Kidney capillary endothelial cell (primary cell): ENCODE data around the gene MCOLN1.

Source experiments
- DNase-seq: peaks from one replicate; pipeline ENCODE4 v3.0.0-alpha.2; 2018; ENCODE audit warnings: low spot score

MCOLN1 gene

DNA sequence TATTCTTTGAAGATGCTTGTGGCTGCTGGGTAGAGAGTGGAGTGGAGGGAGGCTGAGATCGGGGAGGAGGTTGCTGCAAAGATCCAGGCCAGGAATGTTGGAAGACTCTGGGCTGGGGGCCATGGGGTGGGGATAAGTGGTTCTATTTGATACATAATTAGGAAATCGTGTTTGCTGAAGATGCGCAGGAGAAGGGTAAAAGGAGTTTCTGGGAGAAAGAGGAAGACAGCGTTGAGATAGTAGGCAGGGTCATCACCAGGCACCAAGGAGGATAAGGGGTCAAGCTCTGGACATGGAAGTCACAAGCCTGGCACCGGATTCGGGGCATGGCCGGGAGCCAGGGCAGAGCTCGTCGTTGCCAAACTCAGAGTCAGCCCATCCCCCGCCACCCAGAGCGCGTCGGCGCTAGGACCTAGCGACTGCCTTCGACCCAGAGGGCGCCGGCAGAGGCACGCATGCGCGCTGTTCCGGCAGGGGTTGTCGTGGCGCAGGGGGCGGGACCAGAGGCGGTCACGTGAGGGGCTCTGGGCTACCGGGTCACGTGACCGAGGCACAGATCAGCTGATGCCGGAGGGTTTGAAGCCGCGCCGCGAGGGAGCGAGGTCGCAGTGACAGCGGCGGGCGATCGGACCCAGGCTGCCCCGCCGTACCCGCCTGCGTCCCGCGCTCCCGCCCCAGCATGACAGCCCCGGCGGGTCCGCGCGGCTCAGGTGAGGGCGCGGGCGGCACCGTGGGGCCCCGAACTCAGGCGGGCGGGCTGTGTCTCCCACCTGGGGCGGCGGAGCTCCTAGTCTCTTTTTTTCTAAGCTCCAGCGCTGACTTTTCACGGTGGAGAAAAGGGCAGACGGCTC, at the start of gene MCOLN1:
MCOLN1 (plus strand) TSS at position 553 of the 851 bp plus-strand sequence; CDS start at position 680, 127 bp downstream.
- DNase-seq: peak; percentile 98

DNA sequence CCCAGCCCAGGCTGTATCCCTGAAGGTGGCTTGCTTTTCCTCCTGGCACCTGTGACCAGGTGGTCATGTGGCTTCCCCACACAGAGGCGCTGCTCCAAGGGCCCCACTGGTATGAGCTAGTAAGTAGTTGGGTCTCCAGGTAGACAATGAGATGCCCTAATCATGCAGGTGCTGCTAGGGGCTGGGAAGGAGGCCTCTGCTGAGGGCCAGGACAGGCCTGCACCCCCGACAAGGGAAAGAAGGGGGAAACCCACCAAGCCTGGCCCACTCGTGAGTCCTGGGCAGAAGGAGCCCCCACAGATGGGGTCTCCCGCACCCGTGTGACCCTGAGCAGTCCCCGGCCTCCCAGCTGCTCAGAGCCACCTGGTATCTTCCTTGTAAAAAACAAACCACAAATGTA, 46.8 kb upstream of the MCOLN1 start:
- no peak for DNase-seq

DNA sequence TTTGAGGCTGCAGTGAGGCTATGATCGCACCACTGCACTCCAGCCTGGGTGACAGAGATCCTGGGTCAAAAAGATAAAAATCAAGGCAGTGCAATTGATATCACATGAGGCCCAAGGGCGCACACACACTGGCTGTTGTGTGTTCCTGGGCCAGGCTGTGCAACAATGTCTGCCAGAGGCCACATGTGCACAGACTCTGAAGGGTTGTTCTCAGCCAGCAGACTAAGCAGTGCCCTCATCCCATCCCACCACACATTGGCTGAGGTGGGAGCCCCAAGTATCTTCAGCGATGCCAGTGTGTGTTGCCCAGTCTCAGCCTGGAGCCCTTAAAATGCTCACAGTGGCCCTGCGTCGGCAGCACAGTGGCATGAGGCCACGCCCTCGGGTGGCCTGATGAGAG, 46.2 kb upstream of the MCOLN1 start:
- DNase-seq: no peak

DNA sequence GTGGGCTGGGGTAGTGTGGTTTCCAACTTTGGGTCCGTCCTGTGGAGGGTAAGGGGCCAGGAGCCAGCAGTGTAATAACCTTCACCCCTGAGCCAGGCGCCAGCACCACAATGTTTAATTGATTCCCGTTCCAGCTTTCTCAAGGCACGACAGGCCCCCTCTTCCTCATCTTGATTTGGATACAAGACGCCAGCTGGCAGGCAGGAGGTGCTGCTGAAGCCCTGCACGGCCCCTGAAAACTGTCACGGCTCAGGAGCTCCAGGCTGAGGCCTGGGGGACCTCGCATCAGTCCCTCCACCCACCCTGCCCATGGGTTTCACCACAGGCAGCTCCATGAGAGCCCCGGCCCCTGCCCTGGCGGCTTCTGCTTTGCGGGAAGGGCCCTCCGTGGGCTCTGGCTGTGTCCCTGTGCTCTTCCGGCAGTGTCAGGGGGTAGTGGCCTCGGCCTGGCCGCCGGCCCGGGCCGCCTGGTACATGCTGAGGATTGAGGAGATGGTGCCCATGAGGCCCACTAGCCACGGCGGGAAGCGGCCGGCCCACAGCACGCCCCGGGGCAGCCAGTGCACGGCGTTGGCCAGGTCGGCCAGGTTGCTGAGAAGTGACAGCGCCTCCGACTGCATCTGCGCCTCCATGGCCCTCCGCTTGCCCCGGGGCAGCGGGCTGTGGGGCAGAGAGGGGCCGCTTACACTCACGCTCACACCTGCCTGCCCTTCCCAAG, 45.5 kb upstream of the MCOLN1 start:
- no peak for DNase-seq

DNA sequence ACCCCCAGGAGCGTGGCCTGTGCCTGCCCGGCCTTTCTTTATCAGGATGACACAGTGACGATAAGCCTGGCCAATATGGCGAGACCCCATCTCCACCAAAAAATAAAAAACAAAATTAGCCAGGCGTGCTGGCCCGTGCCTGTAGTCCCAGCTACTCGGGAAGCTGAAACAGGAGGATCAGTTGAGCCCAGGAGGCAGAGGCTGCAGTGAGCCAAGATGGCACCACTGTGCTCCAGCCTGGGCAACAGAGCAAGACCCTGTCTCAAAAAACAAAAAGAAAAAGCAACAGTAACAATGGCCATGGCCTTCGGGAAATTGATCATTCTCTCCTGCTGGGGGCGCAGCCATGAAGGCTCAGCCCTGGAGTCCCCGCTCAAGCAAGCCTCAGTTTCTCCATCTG, 44.7 kb upstream of the MCOLN1 start:
- no peak for DNase-seq

DNA sequence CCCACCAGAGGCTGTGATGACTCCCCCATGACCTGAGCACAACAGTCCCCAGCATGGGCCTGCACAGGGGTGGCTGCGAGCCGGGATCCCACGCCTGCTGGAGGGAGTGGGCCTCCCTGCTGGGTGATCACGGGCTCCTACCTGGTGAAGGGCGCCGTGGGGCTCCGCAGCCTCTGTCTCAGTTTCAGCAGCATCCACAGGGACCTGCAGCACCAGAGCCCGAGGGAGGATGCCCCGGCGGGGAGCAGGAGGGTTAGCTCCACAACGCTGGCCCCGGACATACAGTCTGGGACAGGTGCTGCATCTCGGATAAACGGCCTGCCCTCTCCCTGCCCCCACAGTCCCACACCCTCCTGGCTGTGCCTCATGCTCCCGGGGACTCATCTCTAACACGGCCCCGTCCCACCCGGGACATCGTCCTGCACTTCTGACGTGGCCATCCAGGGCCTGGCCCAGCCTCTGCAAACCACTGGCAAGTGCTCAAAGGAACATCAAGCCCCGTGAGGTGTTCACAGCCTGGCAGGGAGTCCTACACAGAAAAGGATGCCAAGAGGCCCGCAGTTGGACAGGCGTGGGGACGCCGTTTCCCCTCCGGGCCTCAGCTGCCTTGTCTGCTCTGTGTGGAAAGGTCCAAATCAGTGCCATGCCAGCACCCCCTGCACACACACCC, 44.1 kb upstream of the MCOLN1 start:
- DNase-seq: no peak

DNA sequence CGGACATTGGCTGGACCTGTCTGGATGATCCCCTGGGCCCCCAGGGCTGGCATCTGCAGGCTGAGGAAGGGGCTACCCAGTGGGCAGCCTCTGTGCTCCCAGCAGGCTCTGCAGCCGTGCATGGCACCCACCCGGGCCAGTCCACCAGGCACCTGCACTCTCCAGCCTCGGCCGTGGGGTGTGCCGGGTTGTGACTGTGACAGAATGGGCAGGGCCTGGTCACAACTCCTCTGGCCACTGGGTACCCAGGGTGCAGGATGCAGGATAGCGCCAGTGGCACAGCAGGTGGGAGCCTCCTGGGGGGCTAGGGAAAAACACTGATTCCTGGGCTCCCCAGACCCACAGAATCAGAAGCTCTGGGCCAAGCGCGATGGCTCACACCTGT, 43.6 kb upstream of the MCOLN1 start:
- DNase-seq: no peak

DNA sequence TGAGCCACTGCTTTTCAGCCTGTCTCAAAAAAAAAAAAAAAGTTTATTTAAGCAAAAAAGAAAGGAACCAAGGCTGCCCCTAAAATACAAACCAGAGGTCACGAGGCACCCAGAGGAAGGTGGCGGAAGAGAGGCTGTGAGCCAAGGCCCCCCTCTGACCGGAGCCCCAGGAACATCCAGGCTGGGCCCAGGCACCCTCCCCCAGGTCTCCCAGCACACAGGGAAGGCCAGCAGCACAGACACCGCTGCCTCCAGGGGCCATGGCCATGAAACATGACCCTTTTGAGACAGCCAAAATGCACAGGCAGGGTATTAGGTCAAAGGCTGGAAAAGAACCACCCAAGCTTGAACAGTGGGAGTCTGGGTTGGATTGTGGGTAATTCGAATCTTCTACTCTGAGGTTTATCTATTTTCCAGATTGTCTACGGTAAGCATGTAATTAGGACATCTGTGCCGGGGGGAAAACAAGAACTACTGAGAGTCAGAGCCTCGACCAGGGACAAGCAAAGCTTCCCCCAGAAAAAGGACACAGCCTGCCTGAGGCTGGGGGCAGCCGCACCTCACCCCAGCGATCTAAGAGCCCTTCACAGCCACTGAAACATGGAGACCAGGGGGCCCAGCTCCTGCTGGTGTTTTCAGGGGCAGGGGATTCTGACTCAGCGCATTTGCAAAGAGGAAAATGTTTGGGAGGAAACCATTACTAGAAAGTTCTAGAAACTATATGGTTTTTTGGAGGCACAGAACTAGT, 42.0 kb upstream of the MCOLN1 start:
- DNase-seq: no peak

DNA sequence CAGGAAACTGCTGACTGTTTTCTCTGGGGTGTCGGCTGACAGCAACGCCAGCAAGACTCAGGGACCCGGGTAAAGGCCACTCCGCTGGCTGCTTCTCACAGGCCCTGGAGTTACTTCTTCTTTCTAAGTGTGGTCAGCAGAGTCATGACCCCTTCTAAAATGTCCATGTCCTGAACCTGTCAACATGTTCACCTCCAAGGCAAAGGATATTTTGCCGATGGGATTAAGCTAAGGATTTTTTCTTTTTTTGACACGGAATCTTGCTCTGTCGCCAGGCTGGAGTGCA, 41.5 kb upstream of the MCOLN1 start:
- no peak for DNase-seq

DNA sequence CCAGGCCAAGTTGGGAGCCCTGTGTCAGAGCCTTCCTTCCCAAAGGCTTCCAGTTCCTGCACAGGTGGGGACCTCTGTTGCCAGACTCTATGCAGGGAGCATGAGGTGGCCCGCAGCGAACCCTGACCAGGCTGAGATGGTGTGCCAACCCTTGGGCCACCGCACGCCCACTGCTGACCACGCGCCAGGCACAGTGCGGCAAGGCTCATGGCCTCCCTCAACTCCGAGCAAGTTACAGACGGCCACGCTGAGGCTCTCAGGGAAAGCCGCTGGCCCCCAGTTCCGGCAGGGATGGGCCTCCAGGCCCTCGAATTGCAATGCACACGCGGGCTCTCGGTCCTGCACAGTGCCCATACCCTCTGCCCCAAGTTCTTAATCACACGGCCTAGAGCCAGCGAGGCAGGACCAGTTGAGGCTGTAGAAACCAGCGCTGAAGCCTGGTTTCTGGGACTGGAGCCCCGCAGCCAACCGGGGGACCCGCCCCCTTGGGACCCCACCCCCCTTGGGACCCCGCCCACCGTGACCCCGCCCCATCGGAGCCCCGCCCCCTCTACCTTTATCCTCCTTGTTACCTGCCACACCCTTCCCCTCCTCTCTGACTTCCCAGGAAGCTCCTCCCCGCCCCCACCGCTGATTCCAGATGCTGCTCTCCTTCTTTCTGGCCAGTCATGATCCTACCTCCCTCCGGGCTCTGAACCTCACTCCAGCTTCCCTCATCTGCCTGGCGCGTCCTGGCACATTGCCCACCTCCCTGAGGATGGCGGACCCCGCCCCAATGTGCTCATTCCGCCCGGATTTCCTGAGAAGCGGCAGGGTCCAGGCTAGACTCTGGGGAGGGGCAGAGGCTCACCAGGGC, 39.6 kb upstream of the MCOLN1 start:
- DNase-seq: peak; percentile 61

DNA sequence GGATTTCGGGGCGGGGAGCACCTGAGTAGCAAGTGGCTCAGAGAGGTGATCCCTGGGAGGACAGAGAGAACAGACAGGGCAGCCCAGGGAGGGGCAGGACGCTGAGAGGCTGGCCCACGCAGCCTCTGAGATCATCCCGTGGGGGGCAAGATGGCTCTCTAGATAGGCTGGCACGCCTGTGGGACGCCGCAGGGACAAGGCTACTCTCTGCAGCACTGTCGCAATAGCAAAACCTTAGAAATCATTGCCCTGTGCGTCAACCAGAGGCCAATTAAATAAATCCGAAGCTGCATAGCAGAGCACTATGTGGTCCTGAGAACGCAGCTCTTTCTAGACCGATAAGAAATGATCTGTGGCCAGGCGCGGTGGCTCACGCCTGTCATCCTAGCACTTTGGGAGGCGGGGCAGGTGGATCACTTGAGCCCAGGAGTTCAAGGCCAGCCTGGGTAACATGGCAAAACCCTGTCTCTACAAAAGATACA, 38.7 kb upstream of the MCOLN1 start:
- no peak for DNase-seq

DNA sequence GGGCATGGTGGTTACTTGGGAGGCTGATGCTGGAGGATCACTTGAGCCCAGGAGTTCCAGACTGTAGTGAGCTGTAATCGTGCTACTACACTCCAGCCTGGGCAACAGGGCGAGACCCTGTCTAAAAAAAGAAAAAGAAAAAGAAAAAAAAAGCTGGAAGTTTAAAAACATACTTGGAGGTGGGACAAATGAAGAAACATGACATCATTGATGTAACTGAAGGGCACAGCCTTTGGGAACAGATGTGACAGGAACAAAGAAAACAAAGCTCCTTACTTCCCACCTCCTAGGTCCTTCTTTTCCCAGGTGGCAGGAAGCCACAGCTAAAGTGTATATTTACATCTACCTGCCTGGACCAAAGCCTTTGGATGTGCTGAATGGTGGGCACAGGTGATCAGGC, 35.5 kb upstream of the MCOLN1 start:
- no peak for DNase-seq

DNA sequence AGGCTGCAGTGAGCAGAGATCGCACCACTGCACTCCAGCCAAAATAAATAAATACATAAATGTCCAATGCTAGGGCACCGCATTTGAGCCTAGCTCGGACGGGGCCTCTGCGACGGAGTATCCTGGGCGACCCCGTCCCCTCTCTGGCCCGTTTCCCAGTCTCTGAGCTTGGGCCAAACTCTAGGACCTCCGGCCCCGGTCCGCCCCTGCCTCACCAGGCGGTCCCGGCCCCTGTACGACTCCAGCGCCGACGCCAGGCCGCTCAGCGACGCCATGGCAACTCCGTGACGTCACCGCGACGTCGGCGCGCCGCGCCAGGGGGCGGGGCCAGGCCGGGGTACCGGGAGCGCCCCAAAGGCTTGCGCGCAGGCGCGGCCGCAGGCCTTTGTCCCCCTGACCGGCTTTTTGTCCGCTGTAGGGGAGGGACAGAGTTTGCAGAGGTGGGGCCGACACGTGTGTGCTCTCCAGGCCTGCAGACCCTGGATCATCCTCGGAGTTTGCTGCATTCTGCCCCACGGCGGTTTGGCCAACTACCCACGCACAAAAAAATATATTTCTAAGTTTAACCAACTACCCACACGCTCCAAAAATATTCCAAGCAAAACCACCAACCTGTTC, 33.6 kb upstream of the MCOLN1 start, which contains the start of gene PEX11G:
PEX11G (minus strand) TSS at position 300 of the 618 bp plus-strand sequence; CDS start at position 275, 25 bp downstream.
- peak; percentile 83 for DNase-seq

DNA sequence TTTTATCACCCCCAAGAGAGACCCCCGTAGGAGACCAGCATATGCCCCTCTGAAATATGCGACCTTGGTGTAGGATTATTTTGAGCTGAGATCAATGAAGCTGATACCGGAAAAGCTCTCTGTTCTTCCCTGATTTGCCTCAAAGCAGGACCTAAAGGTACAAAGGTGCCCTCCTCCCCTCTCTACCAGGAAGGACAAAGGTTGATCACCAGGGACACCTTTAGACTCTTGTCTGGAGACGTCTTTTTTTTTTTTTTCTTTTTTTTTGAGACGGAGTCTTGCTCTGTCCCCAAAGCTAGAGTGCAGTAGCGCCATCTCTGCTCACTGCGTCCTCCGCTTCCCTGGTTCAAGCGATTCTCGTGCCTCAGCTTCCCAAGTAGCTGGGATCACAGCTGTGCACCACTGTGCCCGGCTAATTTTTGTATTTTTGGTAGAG, 32.8 kb upstream of the MCOLN1 start:
- no peak for DNase-seq

DNA sequence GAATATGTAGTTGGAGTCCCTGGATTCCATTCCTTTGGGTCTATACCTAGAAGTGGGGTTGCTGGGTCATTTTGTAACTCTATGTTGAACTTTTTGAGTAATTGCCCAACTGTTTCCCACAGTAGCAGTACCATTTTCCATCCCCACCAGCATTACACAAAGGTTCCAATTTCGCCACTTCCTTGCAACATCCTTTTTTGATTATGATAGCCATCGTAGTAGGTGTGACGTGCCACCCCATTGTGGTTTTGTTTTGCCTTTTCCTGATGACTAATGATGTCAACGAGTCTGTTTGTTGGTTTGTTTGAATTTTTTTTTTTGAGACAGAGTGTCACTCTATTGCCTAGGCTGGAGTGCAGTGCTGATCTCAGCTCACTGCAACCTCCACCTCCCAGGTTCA, 30.3 kb upstream of the MCOLN1 start:
- DNase-seq: peak; percentile 85

DNA sequence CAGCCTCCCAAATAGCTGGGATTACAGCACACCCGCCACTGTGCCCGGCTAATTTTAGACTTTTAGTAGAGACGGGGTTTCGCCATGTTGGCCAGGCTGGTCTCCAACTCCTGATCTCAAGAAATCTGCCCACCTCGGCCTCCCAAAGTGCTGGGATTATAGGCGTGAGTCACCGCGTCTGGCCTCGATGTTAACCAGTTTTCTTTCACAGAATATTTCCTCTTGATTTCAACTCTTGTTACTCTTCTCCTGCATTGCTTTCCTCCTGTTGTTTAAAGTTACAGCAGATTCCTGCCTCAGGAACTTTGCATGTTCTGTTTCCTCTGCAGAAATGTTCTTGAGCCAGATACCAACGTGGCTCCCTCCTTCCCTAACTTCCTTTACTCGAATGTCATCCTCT, 29.9 kb upstream of the MCOLN1 start:
- no peak for DNase-seq

DNA sequence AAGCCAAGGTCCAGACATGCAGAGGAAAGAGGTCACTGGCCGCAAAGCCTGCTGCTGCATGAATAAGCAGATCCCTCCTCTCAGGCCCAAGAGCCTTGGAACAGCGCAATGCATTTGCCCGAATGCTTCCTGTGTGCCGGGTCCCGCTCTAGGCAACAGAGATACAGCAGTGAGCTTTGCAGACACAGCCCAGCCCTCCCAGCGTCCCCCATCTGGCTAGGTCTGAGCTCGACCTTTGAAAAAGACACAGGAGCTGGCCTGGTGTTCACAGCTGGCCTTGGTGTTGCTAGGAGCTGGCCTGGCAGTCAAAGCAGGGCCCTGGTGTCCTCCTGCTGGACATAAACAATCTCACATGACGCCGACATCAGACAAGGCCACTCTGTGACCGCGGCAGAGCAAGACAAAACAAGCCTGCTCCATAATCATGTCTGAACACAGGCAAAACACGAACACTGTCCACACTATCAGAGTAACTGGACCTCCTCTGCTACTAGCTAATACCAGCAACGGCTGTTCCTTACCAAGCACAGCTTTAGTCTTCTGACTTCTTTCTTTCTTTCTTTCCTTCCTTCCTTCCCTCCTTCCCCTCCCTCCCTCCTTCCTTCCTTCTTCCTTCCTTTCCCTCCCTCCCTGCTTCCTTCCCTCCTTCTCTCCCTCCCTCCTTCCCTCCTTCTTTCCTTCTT, 27.9 kb upstream of the MCOLN1 start:
- DNase-seq: no peak

DNA sequence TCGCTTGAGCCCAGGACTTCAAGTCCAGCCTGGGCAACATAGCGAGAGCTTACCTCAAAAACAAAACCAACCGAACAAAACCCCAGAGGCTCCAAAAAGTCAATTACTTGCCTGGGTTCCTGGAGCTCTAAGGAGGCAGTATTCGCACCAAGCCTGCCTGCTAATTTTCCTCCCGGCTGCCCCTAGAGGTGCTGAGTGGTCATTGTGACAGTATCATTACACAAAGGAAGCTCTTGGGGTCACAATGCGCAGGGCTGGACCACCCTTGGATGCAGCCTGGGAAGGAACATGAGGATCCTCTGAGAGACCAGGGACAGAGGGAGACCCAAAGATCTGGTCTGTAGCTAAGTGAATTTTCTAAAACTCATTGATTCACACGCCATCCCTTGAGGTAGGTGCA, 25.1 kb upstream of the MCOLN1 start:
- no peak for DNase-seq

DNA sequence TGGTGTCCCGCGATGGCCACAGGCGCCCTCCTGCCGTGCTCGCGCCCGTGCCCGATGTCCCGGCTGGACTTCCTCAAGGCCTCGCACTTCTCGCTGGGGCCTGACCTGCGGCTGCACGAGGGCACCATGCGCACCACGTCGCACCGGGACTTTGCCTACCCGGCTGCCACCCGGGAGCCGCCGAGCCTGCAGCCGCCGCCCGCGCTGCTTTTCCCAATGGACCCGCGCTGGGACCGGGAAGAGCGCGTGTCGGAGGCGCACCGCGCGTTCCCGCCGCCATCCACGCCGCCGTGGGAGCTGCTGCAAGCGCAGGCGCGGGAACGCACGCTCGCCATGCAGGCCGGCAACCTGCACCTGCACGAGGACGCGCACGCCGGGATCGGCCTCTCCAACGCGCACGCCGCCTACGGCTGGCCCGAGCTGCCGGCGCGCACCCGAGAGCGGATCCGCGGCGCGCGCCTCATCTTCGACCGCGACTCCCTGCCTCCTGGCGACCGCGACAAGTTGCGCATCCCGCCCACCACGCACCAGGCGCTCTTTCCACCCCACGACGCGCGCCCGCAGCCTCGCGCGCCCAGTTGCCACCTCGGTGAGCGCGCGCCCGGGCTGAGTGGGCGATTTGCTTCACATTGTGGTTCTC, 21.5 kb upstream of the MCOLN1 start:
- no peak for DNase-seq

DNA sequence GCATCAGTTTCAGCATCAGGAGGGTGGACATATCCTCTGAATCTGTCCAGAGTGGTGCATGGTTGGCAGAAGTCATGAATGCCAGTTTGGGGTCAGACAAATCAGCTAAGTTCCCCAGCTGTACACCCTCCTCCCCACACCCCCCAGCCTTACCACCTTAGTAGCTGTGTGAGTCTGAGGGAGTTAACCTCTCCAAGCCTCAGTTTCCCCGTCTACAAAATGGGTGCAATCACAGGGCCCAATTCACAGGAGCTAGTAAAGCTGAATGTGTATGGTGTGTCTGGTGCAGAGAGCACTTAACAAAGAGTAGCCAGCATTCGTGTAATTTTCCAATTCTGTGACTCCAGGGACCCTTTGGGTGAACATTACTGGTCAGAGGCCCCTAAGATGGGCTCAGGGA, 19.9 kb upstream of the MCOLN1 start:
- no peak for DNase-seq
